ENCODE measurements around the gene MYOM1. TPM values are rescaled to one million over a fixed set of nuclear protein-coding genes. Genes with fewer than 3 reads are reported as not detected.

MYOM1 gene
- total RNA-seq, 1 experiment from 2014 or later, result 0.92 TPM

DNA sequence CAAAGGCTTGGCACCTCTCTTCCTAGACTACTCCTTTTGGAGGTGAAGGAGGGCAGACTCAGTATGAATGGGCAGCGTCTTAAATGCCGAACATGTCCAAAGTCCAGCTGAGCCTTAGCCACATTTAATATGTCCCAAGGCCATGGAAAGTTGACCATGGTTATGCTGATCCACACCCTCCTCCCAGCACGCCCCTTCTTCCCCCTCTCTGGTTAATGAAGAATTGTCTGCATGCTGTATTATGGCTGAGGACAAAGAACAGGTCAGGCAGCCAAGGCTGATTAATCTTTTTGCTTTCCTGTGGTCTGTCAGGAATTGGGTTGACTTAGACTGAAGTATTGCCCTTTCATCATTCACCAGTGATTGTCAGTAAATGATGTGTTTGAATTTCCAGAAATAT is 5.8 kb upstream of the MYOM1 start:
- no peak overlapping the region for H3K4me3 ChIP-seq (ENCODE audit: low read depth in 2 of 2, low read length in 2 of 2)
- H3K27ac ChIP-seq (ENCODE audit: low read length), result no peak overlapping the region
- TF ChIP-seq, protein P1, sequence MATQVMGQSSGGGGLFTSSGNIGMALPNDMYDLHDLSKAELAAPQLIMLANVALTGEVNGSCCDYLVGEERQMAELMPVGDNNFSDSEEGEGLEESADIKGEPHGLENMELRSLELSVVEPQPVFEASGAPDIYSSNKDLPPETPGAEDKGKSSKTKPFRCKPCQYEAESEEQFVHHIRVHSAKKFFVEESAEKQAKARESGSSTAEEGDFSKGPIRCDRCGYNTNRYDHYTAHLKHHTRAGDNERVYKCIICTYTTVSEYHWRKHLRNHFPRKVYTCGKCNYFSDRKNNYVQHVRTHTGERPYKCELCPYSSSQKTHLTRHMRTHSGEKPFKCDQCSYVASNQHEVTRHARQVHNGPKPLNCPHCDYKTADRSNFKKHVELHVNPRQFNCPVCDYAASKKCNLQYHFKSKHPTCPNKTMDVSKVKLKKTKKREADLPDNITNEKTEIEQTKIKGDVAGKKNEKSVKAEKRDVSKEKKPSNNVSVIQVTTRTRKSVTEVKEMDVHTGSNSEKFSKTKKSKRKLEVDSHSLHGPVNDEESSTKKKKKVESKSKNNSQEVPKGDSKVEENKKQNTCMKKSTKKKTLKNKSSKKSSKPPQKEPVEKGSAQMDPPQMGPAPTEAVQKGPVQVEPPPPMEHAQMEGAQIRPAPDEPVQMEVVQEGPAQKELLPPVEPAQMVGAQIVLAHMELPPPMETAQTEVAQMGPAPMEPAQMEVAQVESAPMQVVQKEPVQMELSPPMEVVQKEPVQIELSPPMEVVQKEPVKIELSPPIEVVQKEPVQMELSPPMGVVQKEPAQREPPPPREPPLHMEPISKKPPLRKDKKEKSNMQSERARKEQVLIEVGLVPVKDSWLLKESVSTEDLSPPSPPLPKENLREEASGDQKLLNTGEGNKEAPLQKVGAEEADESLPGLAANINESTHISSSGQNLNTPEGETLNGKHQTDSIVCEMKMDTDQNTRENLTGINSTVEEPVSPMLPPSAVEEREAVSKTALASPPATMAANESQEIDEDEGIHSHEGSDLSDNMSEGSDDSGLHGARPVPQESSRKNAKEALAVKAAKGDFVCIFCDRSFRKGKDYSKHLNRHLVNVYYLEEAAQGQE (IDR thresholded peaks at IDR 0.05; ENCODE audit: insufficient read depth in 1 of 2, low read depth in 2 of 2, low read length in 1 of 2), result no peak
- TF ChIP-seq POLR2AphosphoS5 (IDR thresholded peaks at IDR 0.05; ENCODE audit: low read depth, low read length) (no peak), SIN3A (IDR thresholded peaks at IDR 0.05; ENCODE audit: borderline replicate concordance, insufficient read depth, low read depth, low read length) (no peak), TCF7L2 (IDR thresholded peaks at IDR 0.05; ENCODE audit: low read depth, low read length) (no peak)
- TF ChIP-seq, protein P2, sequence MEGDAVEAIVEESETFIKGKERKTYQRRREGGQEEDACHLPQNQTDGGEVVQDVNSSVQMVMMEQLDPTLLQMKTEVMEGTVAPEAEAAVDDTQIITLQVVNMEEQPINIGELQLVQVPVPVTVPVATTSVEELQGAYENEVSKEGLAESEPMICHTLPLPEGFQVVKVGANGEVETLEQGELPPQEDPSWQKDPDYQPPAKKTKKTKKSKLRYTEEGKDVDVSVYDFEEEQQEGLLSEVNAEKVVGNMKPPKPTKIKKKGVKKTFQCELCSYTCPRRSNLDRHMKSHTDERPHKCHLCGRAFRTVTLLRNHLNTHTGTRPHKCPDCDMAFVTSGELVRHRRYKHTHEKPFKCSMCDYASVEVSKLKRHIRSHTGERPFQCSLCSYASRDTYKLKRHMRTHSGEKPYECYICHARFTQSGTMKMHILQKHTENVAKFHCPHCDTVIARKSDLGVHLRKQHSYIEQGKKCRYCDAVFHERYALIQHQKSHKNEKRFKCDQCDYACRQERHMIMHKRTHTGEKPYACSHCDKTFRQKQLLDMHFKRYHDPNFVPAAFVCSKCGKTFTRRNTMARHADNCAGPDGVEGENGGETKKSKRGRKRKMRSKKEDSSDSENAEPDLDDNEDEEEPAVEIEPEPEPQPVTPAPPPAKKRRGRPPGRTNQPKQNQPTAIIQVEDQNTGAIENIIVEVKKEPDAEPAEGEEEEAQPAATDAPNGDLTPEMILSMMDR (IDR thresholded peaks at IDR 0.05), result no peak
- ChIA-PET CTCF (no interaction called here), POLR2A (no interaction called here)
- no peaks in the 10 kb centered on the region for H3K36me3 ChIP-seq (ENCODE audit: control insufficient read depth, insufficient read depth, low read length)
- intact Hi-C loops (cut with micrococcal nuclease; ENCODE audit: unreplicated experiment) (no loop called here), in situ Hi-C loops (cut with HindIII; ENCODE audit: low pct_unique_long_range_greater_than_20kb, low sequenced_read_pairs) (no loop called here)
- DNase-seq (ENCODE audit: low read depth, low spot score) (no peak), ATAC-seq (no peak)
- H3K4me1 ChIP-seq (ENCODE audit: control insufficient read depth, insufficient read depth, low read length), result no peaks in the 10 kb centered on the region
- no peaks in the 10 kb centered on the region for H3K27me3 ChIP-seq (ENCODE audit: control insufficient read depth, insufficient read depth, low read length)
- no peaks in the 10 kb centered on the region for H3K9me3 ChIP-seq (ENCODE audit: control insufficient read depth, insufficient read depth, low read depth, low read length)
- BruUV-seq (replicated peaks), result no TSS peak

GRCh38 chr18:3224223-3224622 is 4.5 kb upstream of the MYOM1 start:
- intact Hi-C loops (cut with micrococcal nuclease; ENCODE audit: unreplicated experiment) (no loop called here), in situ Hi-C loops (cut with HindIII; ENCODE audit: low pct_unique_long_range_greater_than_20kb, low sequenced_read_pairs) (no loop called here)
- Histone ChIP-seq H3K27me3 (ENCODE audit: control insufficient read depth, insufficient read depth, low read length) (no peaks in the 10 kb centered on the region), H3K4me1 (ENCODE audit: control insufficient read depth, insufficient read depth, low read length) (no peaks in the 10 kb centered on the region), H3K27ac (ENCODE audit: low read length) (no peak overlapping the region), H3K4me3 (ENCODE audit: low read depth in 2 of 2, low read length in 2 of 2) (no peak overlapping the region), H3K9me3 (ENCODE audit: control insufficient read depth, insufficient read depth, low read depth, low read length) (no peaks in the 10 kb centered on the region), H3K36me3 (ENCODE audit: control insufficient read depth, insufficient read depth, low read length) (no peaks in the 10 kb centered on the region)
- ChIA-PET POLR2A (no interaction called here), CTCF (no interaction called here)
- TF ChIP-seq, protein P1 (IDR thresholded peaks at IDR 0.05; ENCODE audit: insufficient read depth in 1 of 2, low read depth in 2 of 2, low read length in 1 of 2), result no peak
- TF ChIP-seq POLR2AphosphoS5 (IDR thresholded peaks at IDR 0.05; ENCODE audit: low read depth, low read length) (no peak), TCF7L2 (IDR thresholded peaks at IDR 0.05; ENCODE audit: low read depth, low read length) (no peak), SIN3A (IDR thresholded peaks at IDR 0.05; ENCODE audit: borderline replicate concordance, insufficient read depth, low read depth, low read length) (no peak)
- TF ChIP-seq, protein P2 (IDR thresholded peaks at IDR 0.05), result no peak
- no TSS peak for BruUV-seq (replicated peaks)
- ATAC-seq (no peak), DNase-seq (ENCODE audit: low read depth, low spot score) (no peak)
